ENCODE measurements around the gene GYPC.

- TF ChIP-seq CTCF (IDR thresholded peaks at IDR 0.05; ENCODE audit: insufficient read depth, low read length) (no peak), SPI1 (IDR thresholded peaks at IDR 0.05; ENCODE audit: borderline replicate concordance, low read depth) (no peak)
- TF ChIP-seq, protein P1, sequence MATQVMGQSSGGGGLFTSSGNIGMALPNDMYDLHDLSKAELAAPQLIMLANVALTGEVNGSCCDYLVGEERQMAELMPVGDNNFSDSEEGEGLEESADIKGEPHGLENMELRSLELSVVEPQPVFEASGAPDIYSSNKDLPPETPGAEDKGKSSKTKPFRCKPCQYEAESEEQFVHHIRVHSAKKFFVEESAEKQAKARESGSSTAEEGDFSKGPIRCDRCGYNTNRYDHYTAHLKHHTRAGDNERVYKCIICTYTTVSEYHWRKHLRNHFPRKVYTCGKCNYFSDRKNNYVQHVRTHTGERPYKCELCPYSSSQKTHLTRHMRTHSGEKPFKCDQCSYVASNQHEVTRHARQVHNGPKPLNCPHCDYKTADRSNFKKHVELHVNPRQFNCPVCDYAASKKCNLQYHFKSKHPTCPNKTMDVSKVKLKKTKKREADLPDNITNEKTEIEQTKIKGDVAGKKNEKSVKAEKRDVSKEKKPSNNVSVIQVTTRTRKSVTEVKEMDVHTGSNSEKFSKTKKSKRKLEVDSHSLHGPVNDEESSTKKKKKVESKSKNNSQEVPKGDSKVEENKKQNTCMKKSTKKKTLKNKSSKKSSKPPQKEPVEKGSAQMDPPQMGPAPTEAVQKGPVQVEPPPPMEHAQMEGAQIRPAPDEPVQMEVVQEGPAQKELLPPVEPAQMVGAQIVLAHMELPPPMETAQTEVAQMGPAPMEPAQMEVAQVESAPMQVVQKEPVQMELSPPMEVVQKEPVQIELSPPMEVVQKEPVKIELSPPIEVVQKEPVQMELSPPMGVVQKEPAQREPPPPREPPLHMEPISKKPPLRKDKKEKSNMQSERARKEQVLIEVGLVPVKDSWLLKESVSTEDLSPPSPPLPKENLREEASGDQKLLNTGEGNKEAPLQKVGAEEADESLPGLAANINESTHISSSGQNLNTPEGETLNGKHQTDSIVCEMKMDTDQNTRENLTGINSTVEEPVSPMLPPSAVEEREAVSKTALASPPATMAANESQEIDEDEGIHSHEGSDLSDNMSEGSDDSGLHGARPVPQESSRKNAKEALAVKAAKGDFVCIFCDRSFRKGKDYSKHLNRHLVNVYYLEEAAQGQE (IDR thresholded peaks at IDR 0.05; ENCODE audit: insufficient replicate concordance, low read depth) = no peak
Measured at GRCh38 chr2:126731353-126731752, 75.4 kb downstream of the GYPC start.
